ENCODE measurements around the gene GRIK5.

Gene GRIK5

DNA sequence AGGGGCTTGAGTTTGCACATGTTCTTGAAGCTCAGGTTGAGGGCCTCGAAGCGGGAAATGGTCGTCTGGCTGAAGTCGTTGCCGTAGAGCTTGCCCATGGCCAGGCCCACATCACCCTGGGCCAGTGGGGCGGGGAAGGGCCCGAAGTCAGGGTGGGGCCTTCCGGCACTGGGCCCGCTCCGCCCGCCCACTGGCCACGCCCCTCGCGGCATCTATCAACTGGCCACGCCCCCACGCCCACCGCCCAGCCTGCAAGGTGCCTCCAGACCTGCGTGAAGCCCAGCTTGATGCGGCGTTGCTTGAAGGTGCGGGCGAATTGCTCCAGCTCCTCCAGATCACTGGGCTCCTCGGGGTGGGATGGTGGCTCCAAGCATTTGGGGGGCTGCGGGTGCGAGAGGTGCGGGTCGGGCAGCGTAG, 25.8 kb upstream of the GRIK5 start:
- no peak for DNase-seq (ENCODE audit: low read depth in 2 of 2)

DNA sequence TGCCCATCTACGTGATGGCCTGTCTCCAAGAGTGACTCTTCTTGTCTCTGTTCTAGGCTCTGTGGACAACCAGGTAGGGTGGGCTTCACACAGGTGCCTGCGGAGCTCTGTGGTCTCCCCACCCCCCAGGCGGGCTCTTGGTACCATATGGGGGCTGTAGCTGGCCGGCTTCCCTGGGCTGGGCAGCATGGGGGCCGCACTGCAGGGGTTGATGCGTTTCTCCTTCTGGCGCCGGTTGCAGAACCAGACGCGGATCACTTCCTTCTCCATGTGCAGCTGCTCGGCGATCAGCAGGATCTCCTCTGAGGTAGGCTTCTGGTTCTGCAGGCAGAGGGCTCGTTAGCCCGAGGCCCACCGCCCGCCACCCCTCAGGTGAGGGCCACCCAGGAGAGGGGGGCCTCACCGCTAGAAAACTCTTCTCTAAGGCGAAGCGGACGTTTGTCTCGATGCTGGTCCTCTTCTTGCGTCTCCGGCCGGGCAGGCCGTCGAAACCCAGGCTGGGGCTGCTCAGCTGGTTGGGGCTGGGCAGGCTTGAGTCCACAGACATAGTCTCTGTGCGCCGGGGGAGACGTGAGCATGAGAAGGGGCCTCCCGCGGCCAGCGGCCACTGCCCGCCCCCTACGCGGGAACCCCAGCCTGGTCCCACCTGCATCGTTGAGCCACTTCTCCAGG, 25.3 kb upstream of the GRIK5 start:
- no peak for DNase-seq (ENCODE audit: low read depth in 2 of 2)

DNA sequence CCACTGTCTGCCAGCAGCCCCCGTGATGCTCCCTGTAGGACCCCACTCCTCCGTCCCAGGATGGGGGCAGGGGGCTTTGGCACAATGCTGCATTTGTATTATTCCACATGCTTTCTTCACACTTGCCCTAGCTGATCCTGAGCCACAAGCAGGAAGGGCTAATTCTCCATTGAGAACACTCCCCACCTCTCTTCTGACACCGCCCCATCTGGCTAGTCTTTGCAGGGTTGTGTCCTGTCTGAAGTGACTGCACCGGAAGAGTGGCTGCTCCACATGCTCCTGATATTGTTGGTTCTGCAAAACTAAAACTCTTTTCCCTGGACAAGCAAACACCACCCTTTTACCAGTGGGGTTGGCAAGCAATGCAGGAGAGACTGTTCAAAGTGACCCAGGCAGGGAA, 23.9 kb upstream of the GRIK5 start:
- no peak for DNase-seq (ENCODE audit: low read depth in 2 of 2)

DNA sequence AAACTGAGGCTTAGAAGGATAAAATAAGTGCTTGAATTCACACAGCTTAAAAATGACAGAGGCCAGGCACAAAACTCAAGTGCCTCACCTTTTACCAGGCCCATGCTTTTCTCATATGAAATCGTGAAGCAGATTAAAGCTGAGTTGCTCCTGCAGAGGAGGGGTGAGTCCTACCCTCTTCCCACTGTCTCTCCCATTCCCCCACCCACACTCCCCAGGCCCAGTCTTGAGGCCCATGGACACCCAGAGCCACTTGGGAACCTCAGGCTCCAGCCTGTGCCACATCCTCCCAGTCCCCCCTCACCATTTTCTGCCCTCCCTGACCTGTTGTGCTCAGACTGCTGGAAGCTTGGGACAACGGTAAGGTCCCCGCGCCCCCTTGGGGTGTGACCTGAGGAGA, 23.5 kb upstream of the GRIK5 start:
- DNase-seq (ENCODE audit: low read depth in 2 of 2), result no peak

DNA sequence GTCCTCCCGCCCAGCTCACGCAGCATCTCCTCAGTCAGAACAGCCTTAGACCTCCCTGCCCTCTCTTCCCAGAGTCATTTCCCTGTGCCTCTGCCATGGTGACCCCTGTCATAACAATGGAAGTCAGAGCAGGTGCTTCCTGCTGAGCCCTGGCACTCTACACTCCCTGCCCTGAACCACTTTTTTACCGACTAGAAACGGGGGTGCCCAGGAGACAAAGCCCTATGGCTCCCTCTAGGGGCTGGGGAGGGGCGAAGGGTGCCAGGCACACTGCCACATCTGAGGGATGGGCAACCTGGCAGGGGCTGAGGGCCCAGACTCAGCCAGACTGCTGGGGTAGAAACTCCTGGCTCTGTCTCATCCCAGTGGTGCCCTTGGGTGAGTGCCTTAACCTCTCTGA, 22.3 kb upstream of the GRIK5 start:
- no peak for DNase-seq (ENCODE audit: low read depth in 2 of 2)

DNA sequence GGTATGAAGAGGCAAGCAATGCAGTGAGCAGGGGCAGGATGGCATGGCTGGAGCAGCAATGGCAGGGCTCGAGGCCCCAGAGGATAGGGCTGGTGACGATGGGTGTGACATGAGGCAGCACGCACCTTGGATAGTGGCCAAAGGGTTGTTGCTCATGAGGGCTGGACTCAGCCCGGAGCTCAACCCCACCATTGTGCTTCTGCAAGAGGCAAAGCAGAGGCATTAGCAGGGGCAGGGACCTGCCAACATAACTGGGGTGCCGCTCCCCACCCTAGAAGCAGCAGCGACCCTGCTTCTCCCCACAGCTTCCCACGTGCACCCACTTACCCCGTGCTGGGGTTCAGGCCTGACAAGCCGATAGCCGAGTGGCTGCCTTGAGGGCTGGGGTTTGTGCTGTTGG, 21.7 kb upstream of the GRIK5 start:
- no peak for DNase-seq (ENCODE audit: low read depth in 2 of 2)

DNA sequence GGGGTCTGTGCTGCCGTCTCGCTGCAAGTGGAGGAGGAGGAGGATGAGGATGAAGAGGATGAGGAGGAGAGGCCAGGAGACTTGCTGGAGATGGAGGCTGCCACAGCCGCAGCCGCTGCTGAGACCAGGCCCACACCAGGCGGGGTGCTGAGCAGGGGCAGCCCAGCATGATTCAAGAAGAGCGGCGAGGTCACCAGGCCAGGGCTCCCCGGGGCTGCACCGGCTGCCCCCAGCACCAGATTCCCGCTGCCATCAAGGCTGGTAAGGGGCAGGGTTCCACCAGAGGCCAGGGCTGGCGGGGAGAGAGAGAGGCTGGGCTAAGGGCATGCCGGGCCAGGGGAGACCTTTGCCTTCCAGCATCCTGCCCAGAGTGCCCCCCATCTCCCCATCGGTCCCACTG, 21.3 kb upstream of the GRIK5 start:
- DNase-seq (ENCODE audit: low read depth in 2 of 2), result no peak

DNA sequence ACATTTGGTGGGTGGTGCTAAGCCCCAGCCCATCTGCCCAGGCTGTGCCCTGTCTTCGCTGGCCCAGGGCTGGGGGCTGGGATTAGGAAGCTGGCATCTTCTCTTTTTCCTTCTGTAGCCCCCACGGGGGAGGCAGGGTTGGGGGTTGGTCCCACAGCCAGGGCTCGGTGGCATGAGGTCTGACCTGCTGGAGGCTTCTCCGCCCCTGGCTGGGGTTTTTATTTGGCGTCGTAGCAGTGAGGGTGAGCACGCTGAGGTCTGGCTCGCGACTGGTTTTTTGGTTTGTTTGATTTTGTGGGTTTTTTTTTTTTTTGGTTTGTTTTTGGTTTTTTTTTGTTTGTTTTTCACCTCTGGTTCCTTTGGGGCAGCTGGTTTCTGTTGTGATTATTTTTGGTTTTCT, 20.7 kb upstream of the GRIK5 start:
- DNase-seq (ENCODE audit: low read depth in 2 of 2), result no peak

DNA sequence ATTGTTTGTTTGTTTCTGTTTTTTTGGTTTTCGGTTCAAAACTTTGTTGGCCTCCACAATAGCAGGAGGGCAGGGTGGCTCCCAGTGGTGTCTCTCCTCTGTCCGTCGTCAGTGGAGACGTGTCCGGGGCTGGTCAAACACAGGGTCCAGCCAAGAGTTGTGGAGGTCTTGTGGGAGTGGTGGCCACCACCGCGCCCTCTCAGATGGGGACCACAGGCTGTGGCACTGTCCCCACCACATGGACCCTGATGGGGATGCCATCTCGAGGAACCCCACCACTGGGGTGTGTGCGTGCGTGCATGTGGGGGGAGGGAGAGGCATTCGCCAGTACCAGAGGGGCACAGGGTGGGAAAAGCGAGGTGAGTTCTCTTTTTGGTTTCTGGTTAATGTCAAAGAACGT, 19.8 kb upstream of the GRIK5 start:
- no peak for DNase-seq (ENCODE audit: low read depth in 2 of 2)

DNA sequence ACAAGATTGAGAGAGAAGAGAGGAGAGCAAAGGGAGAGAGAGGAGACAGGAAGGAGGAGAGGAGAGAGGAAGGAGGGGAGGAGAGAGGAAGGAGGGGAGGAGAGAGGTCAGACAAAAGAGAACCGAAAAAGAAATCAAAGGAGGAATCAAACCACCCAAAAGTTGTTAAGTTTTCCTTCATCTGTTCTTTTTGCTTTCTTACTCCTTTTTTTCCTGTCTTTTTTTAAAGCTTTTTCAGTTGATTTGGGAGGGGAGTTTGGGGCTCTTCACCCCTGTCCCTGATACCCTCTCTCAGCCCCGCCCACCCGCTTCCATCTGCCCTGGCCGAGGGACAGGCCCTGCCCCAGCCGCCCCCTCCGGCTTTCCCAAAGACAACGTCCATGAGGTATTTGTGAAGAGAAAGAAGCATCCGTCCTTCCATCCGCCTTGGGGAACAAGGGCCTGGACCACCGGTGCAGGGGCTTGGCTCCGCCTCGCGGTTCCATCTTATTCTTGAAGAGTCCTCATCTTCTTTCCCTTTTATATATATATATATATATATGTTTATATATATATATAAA, 19.3 kb upstream of the GRIK5 start:
- DNase-seq (ENCODE audit: low read depth in 2 of 2), result no peak

DNA sequence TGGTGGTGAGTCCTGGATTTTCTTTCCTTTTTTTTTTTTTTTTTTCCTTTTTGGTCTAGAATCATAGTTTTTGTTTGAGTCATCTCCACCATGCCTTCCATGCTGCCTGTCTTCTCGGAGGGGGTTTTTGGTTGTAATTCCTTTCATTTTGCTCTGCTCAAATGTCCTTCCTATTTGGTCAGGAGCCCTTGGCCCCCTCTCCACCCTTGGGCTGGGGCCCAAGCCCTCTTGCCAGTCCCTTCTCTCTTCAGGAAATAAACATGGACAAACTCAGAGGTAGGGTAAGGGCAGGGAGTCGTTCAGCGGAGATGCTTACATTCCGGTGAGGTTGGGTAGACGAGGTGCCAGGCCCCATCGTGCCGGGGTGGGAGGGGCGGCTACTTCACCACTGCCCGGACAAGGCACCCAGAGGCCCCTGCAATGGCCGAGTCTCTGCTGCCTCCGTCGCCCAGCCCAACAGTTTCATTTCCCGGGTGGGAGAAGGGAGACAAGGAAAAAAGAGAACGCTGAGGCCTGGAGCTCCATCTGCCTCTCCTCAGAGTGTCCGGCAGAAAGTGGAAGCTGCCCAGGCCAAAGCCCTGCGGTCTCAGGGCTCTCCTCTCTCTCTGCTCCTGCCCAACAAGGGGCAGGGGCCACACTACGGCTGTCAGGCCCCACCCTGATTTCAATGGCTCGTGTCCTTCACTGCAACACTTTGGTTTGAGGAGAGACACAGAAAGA, 18.6 kb upstream of the GRIK5 start:
- no peak for DNase-seq (ENCODE audit: low read depth in 2 of 2)

DNA sequence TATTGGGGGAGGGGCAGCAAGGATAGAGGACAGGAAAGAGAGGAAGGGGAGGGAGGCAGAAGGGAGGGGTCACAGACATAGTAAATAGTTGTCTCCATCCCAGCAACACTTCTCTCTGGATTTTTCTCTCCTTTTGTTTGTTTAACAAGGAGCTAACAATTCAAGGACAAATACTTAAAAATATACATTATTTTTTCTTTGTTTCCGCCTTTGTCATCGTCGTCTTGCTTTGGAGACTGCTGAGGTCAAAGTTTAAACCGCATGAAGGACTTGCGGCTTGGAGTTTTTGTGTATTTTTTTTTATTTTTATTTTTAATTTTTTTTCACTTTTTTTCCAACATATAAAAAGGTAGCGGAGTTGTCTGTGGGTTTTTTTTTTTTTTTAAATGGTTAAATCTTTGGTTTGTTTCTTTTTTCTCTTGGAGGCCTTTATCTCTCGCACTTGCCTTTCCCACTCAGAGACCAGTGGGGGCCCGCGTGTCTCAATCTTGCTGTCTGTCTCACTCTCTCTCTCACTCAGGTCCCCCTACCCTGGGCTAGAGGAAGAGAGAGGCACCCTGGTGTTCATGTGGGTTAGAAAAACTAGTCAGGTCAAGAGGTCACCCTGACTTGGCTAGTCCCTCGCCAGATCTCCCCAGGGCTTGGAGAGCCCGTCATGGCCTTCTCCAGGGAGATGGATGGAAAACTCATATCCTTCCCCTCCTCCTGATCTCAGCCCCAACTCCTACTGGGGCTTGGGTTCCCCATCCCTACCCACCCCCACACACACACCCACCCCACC, 17.0 kb upstream of the GRIK5 start:
- no peak for DNase-seq (ENCODE audit: low read depth in 2 of 2)

DNA sequence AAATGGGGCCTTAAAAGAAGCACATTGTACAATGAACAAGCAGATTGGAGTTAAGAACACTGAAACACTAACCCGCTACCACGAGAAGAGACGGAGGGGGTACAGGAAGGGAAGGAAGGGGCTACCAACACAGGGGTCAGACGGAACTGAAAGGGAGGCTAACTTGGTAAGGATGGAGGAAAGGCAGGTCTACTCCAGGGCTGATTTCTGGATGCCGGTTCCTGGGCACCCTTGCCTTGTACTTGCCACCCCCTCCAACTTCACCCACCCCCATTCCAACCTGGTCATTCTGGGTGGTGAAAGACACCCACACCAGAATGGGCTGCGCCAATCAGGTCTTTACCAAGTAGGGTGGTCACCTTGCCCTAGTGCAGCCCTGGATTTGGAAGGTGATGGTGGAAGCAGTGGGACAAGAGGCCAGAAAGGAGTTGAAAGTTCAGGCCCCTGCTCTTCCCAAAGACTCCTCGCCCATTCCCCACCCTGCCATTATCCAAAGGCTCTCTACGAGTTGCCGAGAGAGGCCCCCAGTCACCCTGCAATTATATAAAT, 16.3 kb upstream of the GRIK5 start:
- no peak for DNase-seq (ENCODE audit: low read depth in 2 of 2)

DNA sequence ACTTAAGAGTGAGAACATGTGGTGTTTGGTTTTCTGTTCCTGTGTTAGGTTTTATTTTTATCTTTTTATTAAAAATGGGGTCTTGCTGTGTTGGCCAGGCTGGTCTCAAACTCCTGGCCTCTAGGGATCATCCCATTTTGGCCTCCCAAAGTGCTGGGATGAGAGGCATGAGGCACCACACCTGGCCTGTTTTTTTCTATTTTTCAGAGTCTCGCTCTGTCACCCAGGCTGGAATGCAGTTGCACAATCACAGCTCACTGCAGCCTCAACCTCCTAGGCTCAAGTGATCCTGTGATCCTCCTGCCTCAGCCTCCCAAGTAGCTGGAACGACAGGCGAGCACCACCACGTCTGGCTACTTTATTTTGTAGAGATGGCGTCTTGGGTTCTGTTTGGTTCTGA, 13.5 kb upstream of the GRIK5 start:
- no peak for DNase-seq (ENCODE audit: low read depth in 2 of 2)

DNA sequence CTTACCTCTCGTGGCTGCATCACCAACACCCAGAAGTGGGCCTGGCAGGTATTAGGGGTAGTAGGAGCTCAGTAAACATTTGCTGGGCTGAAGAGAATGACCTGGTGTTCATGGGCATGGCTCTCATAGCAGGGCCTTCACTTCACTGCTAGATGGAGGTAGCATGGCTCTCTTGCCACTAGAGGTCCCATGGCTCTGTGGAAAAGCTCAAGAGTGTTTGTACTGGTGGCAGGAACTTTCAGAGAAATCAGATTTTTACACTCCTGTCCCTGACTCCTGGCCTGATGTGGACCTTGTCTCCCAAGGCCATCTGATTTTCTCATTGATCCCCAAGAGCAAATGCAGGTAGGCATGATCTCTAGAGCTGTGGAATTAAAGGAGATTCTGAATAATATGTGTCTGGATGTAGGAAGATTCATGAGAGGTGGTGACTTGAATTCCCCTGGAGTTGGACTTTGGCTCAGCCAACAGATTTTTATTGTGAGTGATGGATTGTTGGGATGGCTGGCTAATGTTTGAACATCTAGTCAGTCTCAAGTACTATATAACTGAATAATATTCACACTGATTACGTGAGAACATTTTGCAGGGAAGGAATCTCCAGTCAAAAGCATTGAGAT, 11.7 kb upstream of the GRIK5 start:
- DNase-seq (ENCODE audit: low read depth in 2 of 2), result no peak

DNA sequence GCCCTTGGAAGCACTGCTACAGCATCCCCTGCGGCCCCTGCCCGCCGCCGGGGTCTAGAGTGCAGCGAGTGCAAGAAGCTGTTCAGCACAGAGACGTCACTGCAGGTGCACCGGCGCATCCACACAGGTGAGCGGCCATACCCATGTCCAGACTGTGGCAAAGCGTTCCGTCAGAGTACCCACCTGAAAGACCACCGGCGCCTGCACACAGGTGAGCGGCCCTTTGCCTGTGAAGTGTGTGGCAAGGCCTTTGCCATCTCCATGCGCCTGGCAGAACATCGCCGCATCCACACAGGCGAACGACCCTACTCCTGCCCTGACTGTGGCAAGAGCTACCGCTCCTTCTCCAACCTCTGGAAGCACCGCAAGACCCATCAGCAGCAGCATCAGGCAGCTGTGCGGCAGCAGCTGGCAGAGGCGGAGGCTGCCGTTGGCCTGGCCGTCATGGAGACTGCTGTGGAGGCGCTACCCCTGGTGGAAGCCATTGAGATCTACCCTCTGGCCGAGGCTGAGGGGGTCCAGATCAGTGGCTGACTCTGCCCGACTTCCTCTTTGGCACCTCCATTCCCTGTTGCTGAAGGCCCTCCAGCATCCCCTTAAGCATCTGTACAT, 10.9 kb upstream of the GRIK5 start:
- DNase-seq (ENCODE audit: low read depth in 2 of 2), result no peak

DNA sequence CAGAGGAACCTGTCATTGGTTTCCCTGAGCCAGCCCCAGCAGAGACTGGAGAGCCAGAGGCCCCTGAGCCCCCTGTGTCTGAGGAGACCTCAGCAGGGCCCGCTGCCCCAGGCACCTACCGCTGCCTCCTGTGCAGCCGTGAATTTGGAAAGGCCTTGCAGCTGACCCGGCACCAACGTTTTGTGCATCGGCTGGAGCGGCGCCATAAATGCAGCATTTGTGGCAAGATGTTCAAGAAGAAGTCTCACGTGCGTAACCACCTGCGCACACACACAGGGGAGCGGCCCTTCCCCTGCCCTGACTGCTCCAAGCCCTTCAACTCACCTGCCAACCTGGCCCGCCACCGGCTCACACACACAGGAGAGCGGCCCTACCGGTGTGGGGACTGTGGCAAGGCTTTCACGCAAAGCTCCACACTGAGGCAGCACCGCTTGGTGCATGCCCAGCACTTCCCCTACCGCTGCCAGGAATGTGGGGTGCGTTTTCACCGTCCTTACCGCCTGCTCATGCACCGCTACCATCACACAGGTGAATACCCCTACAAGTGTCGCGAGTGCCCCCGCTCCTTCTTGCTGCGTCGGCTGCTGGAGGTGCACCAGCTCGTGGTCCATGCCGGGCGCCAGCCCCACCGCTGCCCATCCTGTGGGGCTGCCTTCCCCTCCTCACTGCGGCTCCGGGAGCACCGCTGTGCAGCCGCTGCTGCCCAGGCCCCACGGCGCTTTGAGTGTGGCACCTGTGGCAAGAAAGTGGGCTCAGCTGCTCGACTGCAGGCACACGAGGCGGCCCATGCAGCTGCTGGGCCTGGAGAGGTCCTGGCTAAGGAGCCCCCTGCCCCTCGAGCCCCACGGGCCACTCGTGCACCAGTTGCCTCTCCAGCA, 10.1 kb upstream of the GRIK5 start:
- DNase-seq (ENCODE audit: low read depth in 2 of 2), result no peak

DNA sequence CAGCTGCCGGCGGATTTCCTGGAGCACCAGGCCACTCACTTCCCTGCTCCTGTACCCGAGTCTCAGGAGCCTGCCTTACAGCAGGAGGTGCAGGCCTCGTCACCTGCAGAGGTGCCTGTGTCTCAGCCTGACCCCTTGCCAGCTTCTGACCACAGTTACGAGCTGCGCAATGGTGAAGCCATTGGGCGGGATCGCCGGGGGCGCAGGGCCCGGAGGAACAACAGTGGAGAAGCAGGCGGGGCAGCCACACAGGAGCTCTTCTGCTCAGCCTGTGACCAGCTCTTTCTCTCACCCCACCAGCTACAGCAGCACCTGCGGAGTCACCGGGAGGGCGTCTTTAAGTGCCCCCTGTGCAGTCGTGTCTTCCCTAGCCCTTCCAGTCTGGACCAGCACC, 9.3 kb upstream of the GRIK5 start:
- DNase-seq (ENCODE audit: low read depth in 2 of 2), result no peak

DNA sequence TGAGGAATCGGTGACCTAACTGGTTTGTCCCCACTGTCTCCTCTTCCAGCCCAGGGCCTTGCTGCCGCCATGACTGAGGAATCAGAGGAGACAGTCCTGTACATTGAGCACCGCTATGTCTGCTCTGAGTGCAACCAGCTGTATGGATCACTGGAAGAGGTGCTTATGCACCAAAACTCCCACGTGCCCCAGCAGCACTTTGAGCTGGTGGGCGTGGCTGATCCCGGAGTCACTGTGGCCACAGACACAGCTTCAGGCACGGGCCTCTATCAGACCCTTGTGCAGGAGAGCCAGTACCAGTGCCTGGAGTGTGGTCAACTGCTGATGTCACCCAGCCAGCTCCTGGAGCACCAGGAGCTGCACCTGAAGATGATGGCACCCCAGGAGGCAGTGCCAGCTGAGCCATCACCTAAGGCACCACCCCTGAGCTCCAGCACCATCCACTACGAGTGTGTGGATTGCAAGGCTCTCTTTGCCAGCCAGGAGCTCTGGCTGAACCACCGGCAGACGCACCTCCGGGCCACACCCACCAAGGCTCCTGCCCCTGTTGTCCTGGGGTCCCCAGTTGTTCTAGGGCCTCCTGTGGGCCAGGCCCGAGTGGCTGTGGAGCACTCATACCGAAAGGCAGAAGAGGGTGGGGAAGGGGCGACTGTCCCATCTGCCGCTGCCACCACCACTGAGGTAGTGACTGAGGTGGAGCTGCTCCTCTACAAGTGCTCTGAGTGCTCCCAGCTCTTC, 8.7 kb upstream of the GRIK5 start:
- no peak for DNase-seq (ENCODE audit: low read depth in 2 of 2)

DNA sequence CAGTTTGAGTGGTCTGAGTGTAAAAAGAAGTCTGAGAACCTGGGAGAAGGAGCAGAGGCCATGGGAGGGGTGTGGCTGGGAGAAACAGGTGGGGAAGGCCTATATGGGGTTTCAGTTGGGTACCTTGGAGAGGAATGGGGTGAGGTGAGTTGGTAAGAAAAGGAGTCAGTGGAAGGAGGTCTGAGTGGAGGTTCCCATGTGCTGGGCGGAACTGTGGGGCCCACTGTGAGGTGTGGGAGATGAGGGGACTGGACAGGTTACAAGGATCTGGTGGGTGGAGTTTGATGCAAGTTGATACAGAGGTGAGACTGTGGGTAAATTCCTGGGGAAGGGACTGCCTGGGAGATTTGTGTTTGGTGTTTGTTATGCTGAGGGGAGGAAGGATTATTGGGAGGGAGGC, 8.1 kb upstream of the GRIK5 start:
- no peak for DNase-seq (ENCODE audit: low read depth in 2 of 2)

Data from stimulated activated CD4-positive, alpha-beta T cell treated with anti-CD3 and anti-CD28 coated beads, Interleukin-1b, Interleukin-23, amount 100 ng/mL, for 1 hour (primary cell).